Limb (tissue), 2 donors: Measurements from ENCODE around the gene SLC66A1.
"Not testable (repeated sequence)": the region's sequence is repeated elsewhere in the genome, so short reads cannot be mapped to it uniquely, and the experiment has no call there.

Source experiments
- DNase-seq, 2 donors: peaks; one replicate each; pipeline ENCODE4 v3.0.0-alpha.2; 2016; ENCODE audit errors: extremely low spot score in 2 of 2

The SLC66A1 gene

DNA sequence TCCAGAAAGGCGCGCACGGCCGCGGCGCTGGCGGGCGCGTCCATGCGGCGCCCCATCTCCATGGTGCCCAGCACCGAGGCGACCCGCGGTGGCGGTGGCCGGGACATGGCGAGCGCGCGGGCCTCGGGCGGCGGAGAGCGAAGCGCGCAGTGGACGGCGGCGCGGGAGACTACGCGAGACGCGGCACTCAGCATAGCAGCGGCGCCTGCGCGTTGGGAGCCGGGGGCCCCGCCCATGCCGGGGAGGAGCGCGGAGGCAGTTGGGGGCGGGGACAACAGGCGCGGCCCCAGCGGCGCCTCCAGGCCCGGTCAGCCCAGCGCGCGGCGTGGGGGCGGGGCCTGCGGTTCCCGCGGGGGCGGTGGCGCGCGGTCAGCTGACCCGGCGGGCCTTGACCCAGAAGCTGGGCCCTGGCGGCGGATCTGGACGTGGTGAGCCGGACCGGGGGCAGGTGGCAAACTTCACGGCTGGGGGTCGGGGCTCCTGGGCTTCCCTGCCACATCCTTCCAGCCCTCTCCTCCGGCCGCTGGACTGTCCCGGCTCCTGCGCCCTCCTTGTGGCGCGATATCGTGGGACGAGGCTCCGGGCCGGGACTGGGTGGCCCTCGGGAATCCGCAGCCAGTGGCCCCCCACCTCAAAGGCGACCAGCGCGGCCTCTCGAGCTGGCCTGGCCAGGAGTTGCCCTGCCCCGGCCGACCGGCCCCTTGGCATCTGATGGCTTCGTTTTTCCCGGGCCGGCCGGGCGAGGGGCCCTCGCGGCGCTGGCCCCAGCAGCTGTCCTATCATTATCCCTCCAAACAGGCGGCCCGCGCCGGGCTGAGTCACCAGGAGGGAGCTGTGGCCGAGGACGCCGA is at the start of gene SLC66A1, which contains the start of gene AKR7A2:
SLC66A1 (plus strand) TSS at position 396 of the 851 bp plus-strand sequence. CDS start 5,352 bp downstream, outside the sequence.
AKR7A2 (minus strand) TSS at position 214 of the 851 bp plus-strand sequence; CDS start at position 194, 20 bp downstream.
- peak; percentile 94 to 97 for DNase-seq

DNA sequence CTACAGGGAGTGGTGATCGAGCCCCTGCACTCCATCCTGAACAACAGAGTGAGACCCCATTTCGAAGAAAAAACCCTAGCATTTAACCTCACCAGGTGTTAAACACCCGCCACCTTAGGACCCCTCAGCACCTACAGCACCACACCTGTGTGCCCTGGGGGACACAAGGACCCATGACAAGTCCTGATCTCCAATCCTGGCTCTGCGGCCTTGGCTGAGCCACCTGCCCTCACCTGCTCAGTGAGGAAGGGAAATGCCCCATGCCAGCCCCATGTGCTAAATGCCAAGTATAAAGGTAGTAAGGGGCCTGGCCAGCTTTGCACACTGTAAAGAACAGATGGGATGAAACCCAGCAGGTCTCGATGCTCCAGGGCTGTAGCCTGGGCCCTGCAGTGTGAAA is 49.4 kb upstream of the SLC66A1 start:
- no peak for DNase-seq

DNA sequence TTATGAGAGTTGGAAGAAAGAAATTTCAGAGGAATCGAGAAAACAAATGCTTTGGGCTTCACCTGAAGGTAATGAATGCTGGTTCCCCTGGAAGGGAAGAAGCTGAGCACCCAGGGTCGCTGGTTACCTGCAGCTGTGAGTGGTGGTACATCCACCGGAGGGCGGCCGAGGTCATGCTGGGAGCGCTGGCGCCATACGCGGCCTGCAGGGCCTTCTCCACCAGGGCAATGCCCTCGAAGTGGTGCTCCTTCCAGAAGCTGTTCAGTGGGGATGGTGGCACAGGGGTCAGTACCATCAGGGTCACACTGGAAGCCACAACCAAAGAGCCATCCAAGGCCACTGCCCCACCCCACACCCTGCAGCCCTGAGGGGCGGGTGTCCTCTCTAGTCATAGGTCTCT is 43.7 kb upstream of the SLC66A1 start:
- no peak for DNase-seq

- DNase-seq = not testable (repeated sequence)
Measured at GRCh38 chr1:19269427-19270342, 42.4 kb upstream of the SLC66A1 start.

DNA sequence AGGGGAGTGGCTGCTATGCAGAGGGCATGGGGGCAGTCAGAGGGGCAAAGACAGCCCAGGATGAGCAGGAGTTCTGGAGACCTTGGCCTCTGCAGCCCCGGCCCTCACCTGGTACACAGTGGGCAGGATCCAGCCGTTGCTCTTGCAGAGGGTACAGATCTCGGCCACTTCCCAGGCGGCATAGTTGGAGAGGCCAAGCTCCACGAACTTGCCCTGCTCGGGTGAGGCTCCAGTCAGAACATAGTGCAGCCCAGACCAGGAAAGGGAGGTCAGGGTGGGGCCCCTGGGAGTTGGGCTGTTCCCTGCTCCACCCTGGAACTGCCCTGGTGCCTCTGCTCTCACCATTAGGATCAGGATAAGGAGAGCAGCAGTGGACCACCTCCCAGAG is 41.8 kb upstream of the SLC66A1 start:
- DNase-seq = not testable (repeated sequence)

DNA sequence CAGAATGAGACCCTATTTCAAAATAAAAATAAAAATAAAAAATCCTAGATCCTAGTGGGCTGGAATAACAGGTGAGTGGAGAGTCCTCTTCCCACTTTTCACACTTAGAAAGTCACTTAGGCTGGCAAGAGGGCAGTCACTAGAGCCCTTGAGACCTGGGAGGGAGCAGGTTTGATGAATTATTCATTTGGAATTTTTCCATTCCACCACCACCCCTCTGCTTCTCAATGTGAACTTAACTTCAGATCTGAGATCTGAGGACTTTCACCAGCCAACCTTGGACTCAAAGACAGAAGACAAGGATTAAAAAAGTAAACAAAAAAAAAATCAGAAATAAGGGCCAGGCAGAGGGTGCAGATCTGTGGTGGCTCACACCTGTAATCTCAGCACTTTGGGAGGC is 40.1 kb upstream of the SLC66A1 start:
- no peak for DNase-seq

- DNase-seq = no peak
Measured at GRCh38 chr1:19273106-19273843, 38.9 kb upstream of the SLC66A1 start.

DNA sequence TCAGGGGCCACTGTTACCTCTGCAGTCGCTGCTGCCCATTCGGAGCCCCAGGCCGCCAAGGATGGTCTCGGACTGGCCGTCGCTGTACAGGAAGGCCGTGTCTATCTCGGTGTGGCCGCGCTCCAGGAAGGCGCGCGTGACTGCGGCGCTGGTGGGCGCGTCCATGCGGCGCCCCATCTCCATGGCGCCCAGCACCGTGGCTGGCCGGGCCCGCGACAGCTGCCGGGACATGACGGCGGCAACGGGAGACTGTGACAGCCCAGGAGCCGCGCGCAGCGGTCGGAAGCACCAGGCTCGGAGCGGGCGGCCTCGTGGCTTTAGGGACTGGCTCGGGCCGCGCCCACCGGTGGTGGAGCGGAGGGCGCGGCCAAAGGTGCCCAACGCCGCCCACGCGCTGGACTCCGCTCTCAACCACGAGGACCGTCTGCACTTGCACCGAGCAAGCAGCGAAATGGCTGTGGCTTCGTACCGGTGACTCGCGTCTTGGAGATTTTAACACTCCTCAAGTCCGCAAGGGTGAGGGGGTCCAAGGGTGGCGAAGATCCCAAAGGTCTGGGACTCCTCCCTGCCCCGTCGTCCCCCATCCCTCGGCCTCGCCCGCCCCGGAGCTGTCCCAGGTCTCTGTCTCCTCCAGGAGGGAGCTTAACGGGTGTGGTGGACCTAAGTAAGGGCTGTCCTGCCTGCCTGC is 38.1 kb upstream of the SLC66A1 start:
- DNase-seq = not testable (repeated sequence)

- DNase-seq = no peak
Measured at GRCh38 chr1:19274636-19275035, 37.5 kb upstream of the SLC66A1 start.

DNA sequence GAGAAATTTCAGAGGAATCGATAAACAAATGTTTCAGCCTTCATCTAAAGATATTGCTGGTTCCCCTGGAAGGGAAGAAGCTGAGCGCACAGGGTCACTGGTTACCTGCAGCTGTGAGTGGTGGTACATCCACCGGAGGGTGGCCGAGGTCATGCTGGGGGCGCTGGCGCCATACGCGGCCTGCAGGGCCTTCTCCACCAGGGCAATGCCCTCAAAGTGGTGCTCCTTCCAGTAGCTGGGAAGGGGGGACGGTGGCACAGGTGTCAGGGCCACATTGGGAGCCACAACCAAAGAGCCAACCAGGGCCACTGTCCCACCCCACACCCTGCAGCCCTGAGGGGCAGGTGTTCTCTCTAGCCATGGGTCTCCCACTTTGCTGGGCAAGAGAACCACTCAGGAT is 28.2 kb upstream of the SLC66A1 start:
- DNase-seq = no peak

DNA sequence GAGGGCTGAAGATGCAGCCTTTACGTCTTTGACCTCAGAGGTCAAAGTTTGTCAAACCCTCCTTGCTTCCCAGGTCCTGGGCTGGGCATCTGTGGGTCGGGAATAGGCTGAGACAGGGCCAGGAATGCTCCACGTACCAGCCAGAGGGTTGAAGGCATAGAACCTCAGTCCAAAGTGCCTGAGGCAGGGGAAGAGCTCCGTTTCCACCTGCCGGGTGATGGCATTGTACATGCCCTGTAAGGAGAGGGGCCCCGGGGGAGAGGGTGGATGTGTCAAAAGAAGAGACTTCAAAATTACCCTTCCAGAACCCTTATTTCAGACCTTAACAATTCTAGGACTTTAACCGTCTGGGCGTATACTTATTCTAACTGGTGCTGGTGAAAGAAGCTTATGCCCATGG is 27.2 kb upstream of the SLC66A1 start:
- no peak for DNase-seq

- not testable (repeated sequence) for DNase-seq
Measured at GRCh38 chr1:19285366-19285765, 26.8 kb upstream of the SLC66A1 start.

GRCh38 chr1:19285807-19286206 is 26.3 kb upstream of the SLC66A1 start:
- not testable (repeated sequence) for DNase-seq

GRCh38 chr1:19287436-19288185 is 24.5 kb upstream of the SLC66A1 start:
- DNase-seq = no peak

GRCh38 chr1:19288324-19289241 is 23.5 kb upstream of the SLC66A1 start, which contains the start of gene AKR7A3:
Gene AKR7A3, minus strand, starts transcription at chr1:19288770. Its CDS starts 61 bp downstream, at chr1:19288709.
- peak in 1 of 2 donors; percentile 52 for DNase-seq

DNA sequence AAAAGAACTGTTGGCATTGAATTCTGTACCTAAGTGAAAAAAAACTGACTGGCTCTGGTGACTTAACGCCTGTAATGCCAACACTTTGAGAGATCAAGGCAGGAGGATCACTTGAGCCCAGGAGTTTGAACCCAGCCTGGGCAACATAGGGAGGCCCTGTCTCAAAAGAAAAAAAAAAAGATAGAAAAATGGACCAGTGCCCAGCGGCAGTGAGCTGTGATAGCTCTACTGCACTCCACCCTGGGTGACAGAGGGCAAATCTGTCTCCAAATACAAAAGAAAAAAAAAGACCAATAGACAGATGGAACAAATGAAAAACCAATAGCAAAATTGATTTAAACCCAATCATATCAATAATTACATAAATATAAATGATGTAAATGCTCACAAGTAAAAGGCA is 22.9 kb upstream of the SLC66A1 start:
- DNase-seq = no peak

DNA sequence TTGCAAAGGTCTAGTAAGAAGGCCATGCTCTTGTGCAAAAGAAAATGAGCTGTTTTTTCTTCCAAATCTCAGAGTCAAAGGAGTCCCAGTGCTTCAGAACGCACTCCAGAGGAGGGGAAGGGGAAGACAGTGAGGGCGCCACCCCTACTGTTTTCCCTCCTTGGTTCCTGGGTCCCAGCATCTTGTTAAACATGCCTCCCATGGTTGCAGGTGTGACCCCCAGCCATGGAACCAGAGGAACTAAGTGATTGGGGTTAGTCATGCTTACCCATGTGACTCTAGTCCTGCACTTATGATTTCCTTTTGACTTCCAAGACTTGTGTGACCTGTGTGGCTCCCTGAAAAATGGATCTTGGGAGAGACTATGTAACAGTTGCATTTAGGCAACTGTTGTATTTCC is 17.5 kb upstream of the SLC66A1 start:
- DNase-seq = no peak

GRCh38 chr1:19300211-19300610 is 11.9 kb upstream of the SLC66A1 start:
- no peak for DNase-seq

GRCh38 chr1:19304081-19304480 is 8.0 kb upstream of the SLC66A1 start:
- DNase-seq = not testable (repeated sequence)
